NCI-H748 treated with DMSO at 0.1 percent for 48 hours (cell line): ENCODE measurements around the gene ATP6V0A1.

Experiments
- DNase-seq: peaks from one replicate; lab custom pipeline; 2025; lab: John Stamatoyannopoulos, UW

Gene ATP6V0A1

DNA sequence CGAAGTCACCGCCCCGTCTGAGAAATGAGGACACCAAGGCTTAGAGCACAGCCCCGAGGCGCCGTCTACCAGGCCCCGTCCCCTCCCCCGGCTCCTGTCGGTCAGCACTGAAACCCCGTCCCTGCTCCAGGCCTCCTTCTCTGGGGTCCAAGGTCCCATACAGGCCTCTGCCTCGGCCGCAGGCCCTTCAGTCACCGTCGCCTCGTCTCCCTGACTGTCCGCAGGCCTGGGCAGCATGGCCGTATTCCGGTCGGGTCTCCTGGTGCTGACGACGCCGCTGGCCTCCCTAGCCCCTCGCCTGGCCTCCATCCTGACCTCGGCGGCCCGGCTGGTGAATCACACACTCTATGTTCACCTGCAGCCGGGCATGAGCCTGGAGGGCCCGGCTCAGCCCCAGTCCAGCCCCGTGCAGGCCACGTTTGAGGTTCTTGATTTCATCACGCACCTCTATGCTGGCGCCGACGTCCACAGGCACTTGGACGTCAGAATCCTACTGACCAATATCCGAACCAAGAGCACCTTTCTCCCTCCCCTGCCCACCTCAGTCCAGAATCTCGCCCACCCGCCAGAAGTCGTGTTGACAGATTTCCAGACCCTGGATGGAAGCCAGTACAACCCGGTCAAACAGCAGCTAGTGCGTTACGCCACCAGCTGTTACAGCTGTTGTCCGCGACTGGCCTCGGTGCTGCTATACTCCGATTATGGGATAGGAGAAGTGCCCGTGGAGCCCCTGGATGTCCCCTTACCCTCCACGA, 103.9 kb downstream of the ATP6V0A1 start:
- DNase-seq: no peak

DNA sequence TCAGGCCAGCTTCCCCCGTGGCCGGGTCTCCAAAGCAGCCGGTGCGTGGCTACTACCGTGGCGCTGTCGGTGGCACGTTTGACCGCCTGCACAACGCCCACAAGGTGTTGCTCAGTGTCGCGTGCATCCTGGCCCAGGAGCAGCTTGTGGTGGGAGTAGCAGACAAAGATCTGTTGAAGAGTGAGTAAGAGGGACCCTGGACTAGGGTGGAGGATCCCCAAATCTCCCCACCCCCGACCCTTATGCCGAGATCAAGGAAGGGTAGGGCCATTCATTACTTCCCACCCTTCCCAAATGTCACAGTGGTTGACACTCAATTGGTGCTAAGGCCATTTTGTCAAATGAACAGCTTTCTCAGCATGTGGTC, 104.4 kb downstream of the ATP6V0A1 start:
- DNase-seq: no peak

DNA sequence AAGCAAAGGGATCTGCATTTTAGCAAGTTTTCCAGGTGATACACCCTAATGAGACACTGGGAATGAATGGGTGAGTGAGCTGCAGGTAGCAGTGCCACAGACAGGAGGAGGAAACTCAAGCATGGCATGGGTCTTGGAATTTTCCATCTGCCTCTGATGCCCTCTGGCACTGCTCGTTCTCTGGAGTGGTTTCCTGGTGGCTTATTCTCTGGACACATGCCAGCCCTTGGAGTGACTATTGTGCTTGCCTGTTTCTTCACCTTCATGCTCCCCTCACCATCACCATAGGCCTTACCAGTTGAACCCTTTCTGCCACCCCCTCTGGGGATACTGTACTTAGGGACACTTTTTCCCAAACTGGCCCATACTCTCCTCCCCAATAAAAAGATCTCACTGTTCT, 104.9 kb downstream of the ATP6V0A1 start:
- DNase-seq: no peak

DNA sequence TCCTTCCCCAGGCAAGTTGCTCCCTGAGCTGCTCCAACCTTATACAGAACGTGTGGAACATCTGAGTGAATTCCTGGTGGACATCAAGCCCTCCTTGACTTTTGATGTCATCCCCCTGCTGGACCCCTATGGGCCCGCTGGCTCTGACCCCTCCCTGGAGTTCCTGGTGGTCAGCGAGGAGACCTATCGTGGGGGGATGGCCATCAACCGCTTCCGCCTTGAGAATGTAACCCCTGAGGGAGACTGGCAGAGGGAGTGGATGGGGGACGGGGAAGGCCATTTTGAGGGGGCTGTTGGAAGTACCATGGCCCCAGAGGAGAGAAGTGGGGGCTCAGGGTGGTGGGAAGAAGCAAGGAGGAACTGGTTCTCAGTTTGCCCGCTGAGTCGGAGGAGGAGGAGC, 105.3 kb downstream of the ATP6V0A1 start:
- no peak for DNase-seq

DNA sequence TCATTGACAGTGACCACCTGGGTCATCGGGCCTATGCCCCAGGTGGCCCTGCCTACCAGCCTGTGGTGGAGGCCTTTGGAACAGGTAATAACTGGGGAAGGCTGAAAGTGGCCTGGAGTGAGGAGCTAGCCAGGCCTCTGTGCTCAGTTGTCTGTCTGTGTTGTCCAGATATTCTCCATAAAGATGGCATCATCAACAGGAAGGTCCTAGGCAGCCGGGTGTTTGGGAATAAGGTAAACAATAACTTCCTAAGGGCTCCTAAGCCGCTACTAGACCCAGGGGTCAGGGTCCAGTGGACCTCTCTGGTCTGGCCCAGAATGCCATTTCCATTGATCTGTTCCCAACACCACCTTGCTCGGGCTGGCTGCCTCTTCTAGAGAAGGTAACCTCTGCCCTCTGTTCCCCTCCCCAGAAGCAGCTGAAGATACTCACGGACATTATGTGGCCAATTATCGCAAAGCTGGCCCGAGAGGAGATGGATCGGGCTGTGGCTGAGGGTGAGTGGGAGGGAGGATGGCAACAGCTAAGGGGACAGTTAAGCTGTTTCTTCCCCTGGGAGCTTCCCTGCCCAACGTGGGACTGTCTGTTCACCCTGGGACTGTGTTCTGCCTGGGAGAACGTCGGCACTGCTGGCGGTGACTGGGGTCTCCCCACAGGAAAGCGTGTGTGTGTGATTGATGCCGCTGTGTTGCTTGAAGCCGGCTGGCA, 106.3 kb downstream of the ATP6V0A1 start:
- no peak for DNase-seq

DNA sequence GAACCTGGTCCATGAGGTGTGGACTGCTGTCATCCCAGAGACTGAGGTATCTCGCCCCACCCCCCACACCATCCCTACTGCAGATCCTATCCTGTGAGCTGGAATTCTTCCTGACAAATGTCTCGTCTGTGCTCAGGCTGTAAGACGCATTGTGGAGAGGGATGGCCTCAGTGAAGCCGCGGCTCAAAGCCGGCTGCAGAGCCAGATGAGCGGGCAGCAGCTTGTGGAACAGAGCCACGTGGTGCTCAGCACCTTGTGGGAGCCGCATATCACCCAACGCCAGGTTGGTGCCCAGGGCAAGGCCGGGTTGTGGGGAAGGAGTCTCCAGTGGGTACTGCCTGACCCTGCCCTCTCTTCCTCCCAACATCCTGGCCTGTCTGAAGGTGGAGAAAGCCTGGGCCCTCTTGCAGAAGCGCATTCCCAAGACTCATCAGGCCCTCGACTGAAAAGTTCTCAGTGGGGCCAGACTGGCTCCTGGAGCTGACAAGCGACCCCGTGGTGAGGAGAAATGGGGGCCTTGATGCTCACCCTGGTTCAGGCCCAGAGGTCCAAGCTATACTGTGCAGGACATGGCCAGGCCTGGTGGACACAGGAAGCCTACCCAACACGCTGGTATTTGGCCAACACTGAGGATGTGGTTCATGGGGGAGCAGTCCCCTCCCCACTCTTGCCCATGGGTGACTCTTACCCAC, 107.0 kb downstream of the ATP6V0A1 start:
- DNase-seq: no peak

DNA sequence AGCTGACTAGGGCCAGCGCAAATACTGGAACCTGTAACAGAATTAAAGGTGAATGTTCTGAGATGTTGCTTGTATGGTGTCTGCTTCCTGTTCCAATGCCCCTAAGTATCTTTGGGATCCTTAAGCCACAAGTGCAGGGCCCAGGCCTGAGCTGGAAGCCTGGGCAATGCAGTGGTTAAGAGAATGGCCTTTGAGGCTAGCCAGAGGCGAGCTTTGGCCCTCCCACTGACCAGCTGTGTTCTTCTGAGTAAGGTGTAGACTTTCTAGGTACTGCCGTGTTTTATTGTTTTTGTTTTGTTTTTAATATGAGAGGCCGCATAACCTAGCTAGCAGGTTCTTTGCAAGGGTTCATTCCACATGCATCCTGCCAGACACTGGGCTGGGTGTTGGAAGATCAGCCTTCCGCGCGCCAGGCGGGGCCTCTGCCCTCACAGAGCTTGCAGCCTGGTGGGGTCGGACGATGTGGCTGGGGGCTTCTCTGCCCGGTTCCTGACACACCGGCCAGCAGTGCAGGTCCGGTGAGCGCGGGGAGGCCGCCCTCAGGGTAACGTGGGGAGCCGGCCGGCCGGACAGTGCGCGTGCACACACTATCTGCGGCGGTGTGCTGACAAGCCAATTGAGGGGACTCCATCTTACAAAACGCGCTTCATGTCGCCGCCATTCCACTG, 107.7 kb downstream of the ATP6V0A1 start:
- DNase-seq: no peak

DNA sequence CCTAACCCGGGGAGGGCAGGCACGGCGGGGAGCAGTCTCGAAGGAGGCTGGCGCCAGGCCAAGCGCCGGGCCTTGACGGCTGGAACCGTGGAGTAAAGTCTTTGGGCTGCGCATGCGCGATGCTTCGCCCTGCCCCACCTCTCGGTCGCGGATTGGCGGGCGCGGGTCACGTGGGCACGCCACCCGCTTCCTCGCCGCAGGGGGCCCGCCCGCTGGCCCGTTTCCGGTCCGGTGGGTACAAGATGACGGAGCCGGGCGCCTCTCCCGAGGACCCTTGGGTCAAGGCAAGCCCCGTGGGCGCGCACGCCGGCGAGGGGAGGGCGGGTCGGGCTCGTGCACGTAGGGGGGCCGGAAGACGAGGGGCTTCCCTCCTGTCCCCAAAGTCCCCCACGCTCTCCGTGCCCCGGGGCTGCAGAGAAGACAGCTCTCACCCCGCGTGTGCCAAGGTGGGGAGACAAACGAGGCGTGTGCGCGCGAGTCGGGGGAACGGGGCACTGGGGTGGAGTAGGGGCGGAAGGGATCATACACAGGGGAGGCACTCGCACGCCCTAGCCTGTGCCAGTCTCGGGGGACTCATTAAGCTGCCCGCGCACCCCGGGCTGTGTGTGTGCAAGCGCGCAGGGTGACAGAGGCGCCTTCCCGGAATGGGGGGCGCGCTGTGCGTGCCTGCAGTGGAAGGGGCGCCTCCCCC, 108.3 kb downstream of the ATP6V0A1 start, which contains the start of gene MLX:
Gene MLX (plus strand): TSS at position 218 of the 691 bp plus-strand sequence. CDS start 25 bp downstream, at position 243.
- DNase-seq: peak; percentile 84

DNA sequence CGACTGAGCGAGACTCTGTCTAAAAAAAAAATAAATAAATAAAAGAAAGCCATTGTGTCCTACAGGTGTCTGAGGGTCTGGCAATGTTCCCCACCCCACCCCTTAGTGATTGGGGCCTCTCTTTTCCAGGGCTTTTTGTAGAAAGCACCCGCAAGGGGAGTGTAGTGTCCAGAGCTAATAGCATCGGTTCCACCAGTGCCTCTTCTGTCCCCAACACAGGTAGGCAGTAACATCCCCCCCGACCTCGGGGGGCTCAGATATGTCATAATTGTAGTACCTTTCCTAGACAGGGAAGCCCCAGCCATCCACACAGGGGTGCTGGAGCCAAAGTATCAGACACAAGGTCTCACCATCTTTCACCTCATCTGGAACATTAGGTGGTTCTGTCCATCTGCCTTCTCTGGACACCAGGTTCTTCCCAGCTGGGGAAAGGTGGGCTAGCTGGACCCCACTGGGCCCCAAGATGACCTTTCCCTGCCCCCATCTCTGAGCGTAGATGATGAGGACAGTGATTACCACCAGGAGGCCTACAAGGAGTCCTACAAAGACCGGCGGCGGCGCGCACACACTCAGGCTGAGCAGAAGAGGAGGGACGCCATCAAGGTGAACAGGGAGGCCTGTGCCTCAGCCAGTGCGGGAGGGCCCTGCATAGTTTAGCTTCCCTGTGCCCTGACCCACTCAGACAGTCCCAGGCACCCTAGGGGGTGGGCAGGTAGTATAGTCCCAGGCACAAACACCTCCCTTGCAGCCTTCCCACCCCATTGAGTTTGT, 109.8 kb downstream of the ATP6V0A1 start:
- no peak for DNase-seq

DNA sequence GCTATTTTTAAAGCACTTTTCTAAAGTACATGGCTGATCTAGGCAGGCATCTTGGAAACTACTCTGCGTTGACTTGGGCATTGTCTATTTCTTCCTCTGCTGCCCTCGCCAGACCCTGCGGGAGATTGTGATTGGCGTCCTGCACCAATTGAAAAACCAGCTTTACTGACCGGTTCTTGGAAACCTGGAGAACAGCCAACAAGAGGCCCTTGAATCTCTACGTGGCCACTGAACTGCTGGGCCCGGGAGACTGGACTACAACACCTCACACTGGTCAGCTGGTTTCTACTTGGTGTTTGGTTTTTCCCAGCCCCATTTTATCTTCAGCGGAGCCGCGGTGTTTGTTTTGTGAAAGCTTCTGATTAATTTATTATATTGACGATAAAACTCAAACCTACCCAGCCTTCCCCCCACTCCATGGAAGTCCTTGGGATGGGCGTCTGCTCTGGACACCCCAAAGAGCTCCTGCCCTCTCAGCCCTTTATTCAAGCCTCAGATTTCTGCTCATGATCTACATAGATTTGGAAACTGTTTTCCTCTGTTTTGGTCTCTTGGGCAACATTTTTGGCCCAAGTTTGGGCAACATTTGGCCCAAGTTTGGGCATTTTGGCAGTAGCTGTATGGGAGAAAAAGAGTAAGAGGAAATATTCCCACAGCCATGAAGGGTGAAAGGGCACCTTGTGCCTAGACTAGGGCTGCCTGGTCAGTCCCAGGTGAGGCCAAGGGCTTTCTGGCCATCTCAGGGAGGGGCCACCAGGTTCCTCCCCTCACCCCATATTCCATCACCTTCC, 113.0 kb downstream of the ATP6V0A1 start:
- DNase-seq: no peak
